Naive thymus-derived CD8-positive, alpha-beta T cell (primary cell): ENCODE data around the gene HRH4. TPM values are rescaled to one million over a fixed set of nuclear protein-coding genes. Genes with fewer than 3 reads are reported as not detected.

ENCODE experiments used
- ATAC-seq, 2 donors: fragments of 150-1000 bp; cut with Tn5 transposase in 1 of 2; sonication (Bioruptor Pico), chemical (Tn5 transposase) in 1 of 2; 1 replicate in 1 of 2; 2 replicates in 1 of 2; pipeline ENCODE4 v1.10.0; 2021; ENCODE audit warnings: mild to moderate bottlenecking in 2 of 2, moderate library complexity in 2 of 2
- POLR2A ChIA-PET: fragments of 350-600 bp; sonication (Branson Sonifier 250); formaldehyde crosslinking; loops from one replicate; lab custom pipeline; 2021; ENCODE audit warnings: antibody characterized with exemption; lab: Charles Lee
- DNase-seq, 10 donors: peaks; one replicate each; pipeline versions ENCODE4 v3.0.0 to v3.0.0-alpha.2; 2020 to 2022
- H3K27ac Mint-ChIP-seq, 10 donors: one replicate each; pipeline ENCODE4 v1.8.0; 2020 to 2022; ENCODE audit warnings: mild to moderate bottlenecking in 10 of 10, mixed read lengths in 10 of 10, moderate library complexity in 4 of 10, inconsistent platforms in 1 of 10
- H3K27me3 Mint-ChIP-seq, 5 donors: one replicate each; pipeline ENCODE4 v1.8.0; 2021 to 2022; ENCODE audit warnings: mixed read lengths in 5 of 5
- H3K36me3 Mint-ChIP-seq, 3 donors: one replicate each; pipeline ENCODE4 v1.8.0; 2020 to 2022; ENCODE audit warnings: mixed read lengths in 3 of 3, mild to moderate bottlenecking in 2 of 3, inconsistent platforms in 1 of 3
- H3K4me1 Mint-ChIP-seq, 4 donors: one replicate each; pipeline ENCODE4 v1.8.0; 2021 to 2022; ENCODE audit warnings: mixed read lengths in 4 of 4
- H3K4me3 Mint-ChIP-seq, 10 donors: one replicate each; pipeline ENCODE4 v1.8.0; 2020 to 2022; ENCODE audit warnings: mild to moderate bottlenecking in 10 of 10, mixed read lengths in 10 of 10, moderate library complexity in 6 of 10, inconsistent platforms in 1 of 10
- H3K9me3 Mint-ChIP-seq, 9 donors: one replicate each; pipeline ENCODE4 v1.8.0; 2020 to 2022; ENCODE audit warnings: mixed read lengths in 9 of 9, mild to moderate bottlenecking in 3 of 9, inconsistent platforms in 1 of 9, moderate library complexity in 1 of 9
- polyA plus RNA-seq, 3 donors: library from polyadenylated mRNA; unstranded; fragments of 300-500 nt; fragmentation: Illumina TruSeq; gene quantifications; one replicate each; pipeline ENCODE4 v1.2.3, GENCODE V29; 2021
- total RNA-seq, 8 experiments: library from RNA in 2 of 8; stranded (reverse) in 2 of 8; gene quantifications; one replicate each; pipeline ENCODE4 v1.2.3 and lab custom pipeline; 2021 to 2026

The HRH4 gene
- total and polyA plus RNA-seq, 5 experiments from 2014 or later, result 0.29 TPM; not detected in 4

- peaks cover 3 to 16% (median 12%) of the 10 kb centered on the region in 4 donors for H3K4me1 Mint-ChIP-seq
- POLR2A ChIA-PET, result no interaction called here
- no peaks in the 10 kb centered on the region for H3K27me3 Mint-ChIP-seq
- no peak for ATAC-seq
- no peak overlapping the region for H3K4me3 Mint-ChIP-seq
- no peak overlapping the region for H3K27ac Mint-ChIP-seq
- peaks cover 0 to 36% (median 23%) of the 10 kb centered on the region in 3 donors for H3K36me3 Mint-ChIP-seq
- H3K9me3 Mint-ChIP-seq, result peaks cover 0 to 4% (median 0%) of the 10 kb centered on the region in 9 donors
- no peak for DNase-seq
Observed at GRCh38 chr18:24432618-24433017, 27.8 kb upstream of the HRH4 start.

GRCh38 chr18:24436939-24437338, 23.5 kb upstream of the HRH4 start:
- H3K4me1 Mint-ChIP-seq, result no peaks in the 10 kb centered on the region
- ATAC-seq (no peak), DNase-seq (no peak)
- no peaks in the 10 kb centered on the region for H3K9me3 Mint-ChIP-seq
- POLR2A ChIA-PET, result no interaction called here
- peaks cover 6 to 64% (median 54%) of the 10 kb centered on the region in 3 donors for H3K36me3 Mint-ChIP-seq
- no peaks in the 10 kb centered on the region for H3K27me3 Mint-ChIP-seq
- no peak overlapping the region for H3K4me3 Mint-ChIP-seq
- H3K27ac Mint-ChIP-seq, result peak overlapping the region in 1 of 10 donors; percentile 64

GRCh38 chr18:24443870-24444269, 16.6 kb upstream of the HRH4 start:
- no peaks in the 10 kb centered on the region for H3K9me3 Mint-ChIP-seq
- H3K4me3 Mint-ChIP-seq, result no peak overlapping the region
- no peak overlapping the region for H3K27ac Mint-ChIP-seq
- no peak for DNase-seq
- POLR2A ChIA-PET, result no interaction called here
- ATAC-seq, result no peak
- H3K36me3 Mint-ChIP-seq, result peaks cover 20 to 88% (median 50%) of the 10 kb centered on the region in 3 donors
- no peaks in the 10 kb centered on the region for H3K4me1 Mint-ChIP-seq
- H3K27me3 Mint-ChIP-seq, result no peaks in the 10 kb centered on the region

- ATAC-seq (no peak), DNase-seq (no peak)
- Mint-ChIP-seq H3K27ac (no peak overlapping the region), H3K4me3 (no peak overlapping the region), H3K36me3 (peaks cover 36 to 89% (median 39%) of the 10 kb centered on the region in 3 donors), H3K9me3 (no peaks in the 10 kb centered on the region), H3K4me1 (no peaks in the 10 kb centered on the region), H3K27me3 (no peaks in the 10 kb centered on the region)
- POLR2A ChIA-PET, result no interaction called here
Observed at GRCh38 chr18:24446453-24446852, 14.0 kb upstream of the HRH4 start.

GRCh38 chr18:24446953-24447538, 13.4 kb upstream of the HRH4 start:
- DNase-seq, result no peak
- no peak for ATAC-seq
- Mint-ChIP-seq H3K9me3 (no peaks in the 10 kb centered on the region), H3K4me3 (no peak overlapping the region), H3K4me1 (no peaks in the 10 kb centered on the region), H3K27me3 (no peaks in the 10 kb centered on the region), H3K27ac (no peak overlapping the region), H3K36me3 (peaks cover 32 to 85% (median 34%) of the 10 kb centered on the region in 3 donors)
- POLR2A ChIA-PET, result no interaction called here

GRCh38 chr18:24447961-24448360, 12.5 kb upstream of the HRH4 start:
- Mint-ChIP-seq H3K36me3 (peaks cover 31 to 81% (median 36%) of the 10 kb centered on the region in 3 donors), H3K9me3 (no peaks in the 10 kb centered on the region), H3K27ac (no peak overlapping the region), H3K4me3 (no peak overlapping the region), H3K4me1 (no peaks in the 10 kb centered on the region), H3K27me3 (no peaks in the 10 kb centered on the region)
- POLR2A ChIA-PET, result no interaction called here
- DNase-seq, result no peak
- no peak for ATAC-seq

GRCh38 chr18:24456549-24456948, 3.9 kb upstream of the HRH4 start:
- peaks cover 0 to 4% (median 0%) of the 10 kb centered on the region in 9 donors for H3K9me3 Mint-ChIP-seq
- POLR2A ChIA-PET, result no interaction called here
- ATAC-seq (no peak), DNase-seq (no peak)
- peaks cover 9 to 27% (median 18%) of the 10 kb centered on the region in 3 donors for H3K36me3 Mint-ChIP-seq
- no peaks in the 10 kb centered on the region for H3K4me1 Mint-ChIP-seq
- H3K27me3 Mint-ChIP-seq, result no peaks in the 10 kb centered on the region
- no peak overlapping the region for H3K4me3 Mint-ChIP-seq
- no peak overlapping the region for H3K27ac Mint-ChIP-seq

GRCh38 chr18:24459772-24460171, 665 bp upstream of the HRH4 start:
- Mint-ChIP-seq H3K4me1 (peaks cover 0 to 5% (median 0%) of the 10 kb centered on the region in 4 donors), H3K27ac (peak overlapping the region in 1 of 10 donors; percentile 24)

GRCh38 chr18:24461996-24462395, 1.6 kb downstream of the HRH4 start:
- DNase-seq (no peak), ATAC-seq (no peak)
- peaks cover 0 to 5% (median 0%) of the 10 kb centered on the region in 4 donors for H3K4me1 Mint-ChIP-seq
- H3K27me3 Mint-ChIP-seq, result peaks cover 0 to 6% (median 4%) of the 10 kb centered on the region in 5 donors
- H3K9me3 Mint-ChIP-seq, result peaks cover 0 to 4% (median 0%) of the 10 kb centered on the region in 9 donors
- H3K36me3 Mint-ChIP-seq, result peaks cover 0 to 10% (median 9%) of the 10 kb centered on the region in 3 donors
- POLR2A ChIA-PET, result no interaction called here
- H3K27ac Mint-ChIP-seq, result peak overlapping the region in 1 of 10 donors; percentile 90
- peak overlapping the region in 2 of 10 donors; percentile 5 to 69 for H3K4me3 Mint-ChIP-seq

More at GRCh38 chr18:24459772-24460171, 665 bp upstream of the HRH4 start:
- no peak for DNase-seq
- POLR2A ChIA-PET, result no interaction called here
- Mint-ChIP-seq H3K36me3 (peaks cover 7 to 17% (median 9%) of the 10 kb centered on the region in 3 donors), H3K9me3 (peaks cover 0 to 4% (median 0%) of the 10 kb centered on the region in 9 donors), H3K4me3 (no peak overlapping the region), H3K27me3 (peaks cover 0 to 4% (median 0%) of the 10 kb centered on the region in 5 donors)
- ATAC-seq, result no peak

- peaks cover 0 to 10% (median 9%) of the 10 kb centered on the region in 3 donors for H3K36me3 Mint-ChIP-seq
- H3K4me3 Mint-ChIP-seq, result peak overlapping the region in 1 of 10 donors; percentile 20
- DNase-seq (no peak), ATAC-seq (no peak)
- POLR2A ChIA-PET, result no interaction called here
- H3K27ac Mint-ChIP-seq, result peak overlapping the region in 1 of 10 donors; percentile 90
- H3K9me3 Mint-ChIP-seq, result peaks cover 0 to 4% (median 0%) of the 10 kb centered on the region in 9 donors
- H3K4me1 Mint-ChIP-seq, result peaks cover 0 to 5% (median 0%) of the 10 kb centered on the region in 4 donors
- H3K27me3 Mint-ChIP-seq, result peaks cover 2 to 14% (median 8%) of the 10 kb centered on the region in 5 donors
Observed at GRCh38 chr18:24462838-24463775, 2.7 kb downstream of the HRH4 start.

- H3K4me3 Mint-ChIP-seq, result no peak overlapping the region
- no peak for DNase-seq
- POLR2A ChIA-PET, result no interaction called here
- H3K9me3 Mint-ChIP-seq, result no peaks in the 10 kb centered on the region
- H3K27me3 Mint-ChIP-seq, result peaks cover 2 to 14% (median 8%) of the 10 kb centered on the region in 5 donors
- peaks cover 0 to 5% (median 0%) of the 10 kb centered on the region in 4 donors for H3K4me1 Mint-ChIP-seq
- peaks cover 0 to 1% (median 0%) of the 10 kb centered on the region in 3 donors for H3K36me3 Mint-ChIP-seq
- no peak overlapping the region for H3K27ac Mint-ChIP-seq
- ATAC-seq, result no peak
Observed at GRCh38 chr18:24465486-24465885, 5.0 kb downstream of the HRH4 start.

GRCh38 chr18:24466771-24467170, 6.3 kb downstream of the HRH4 start:
- H3K27ac Mint-ChIP-seq, result no peak overlapping the region
- POLR2A ChIA-PET, result no interaction called here
- H3K36me3 Mint-ChIP-seq, result no peaks in the 10 kb centered on the region
- H3K4me3 Mint-ChIP-seq, result no peak overlapping the region
- peaks cover 0 to 5% (median 0%) of the 10 kb centered on the region in 4 donors for H3K4me1 Mint-ChIP-seq
- DNase-seq, result no peak
- H3K27me3 Mint-ChIP-seq, result peaks cover 2 to 14% (median 8%) of the 10 kb centered on the region in 5 donors
- ATAC-seq, result no peak
- no peaks in the 10 kb centered on the region for H3K9me3 Mint-ChIP-seq
